Measurements from ENCODE around the gene PTPN1. TPM values are rescaled to one million over a fixed set of nuclear protein-coding genes. Genes with fewer than 3 reads are reported as not detected.
"Not testable (repeated sequence)": the region's sequence is repeated elsewhere in the genome, so short reads cannot be mapped to it uniquely, and the experiment has no call there.

PTPN1 gene
- total and polyA plus RNA-seq, 8 donors: 10.8 to 26.8 (median 16.8) TPM

DNA sequence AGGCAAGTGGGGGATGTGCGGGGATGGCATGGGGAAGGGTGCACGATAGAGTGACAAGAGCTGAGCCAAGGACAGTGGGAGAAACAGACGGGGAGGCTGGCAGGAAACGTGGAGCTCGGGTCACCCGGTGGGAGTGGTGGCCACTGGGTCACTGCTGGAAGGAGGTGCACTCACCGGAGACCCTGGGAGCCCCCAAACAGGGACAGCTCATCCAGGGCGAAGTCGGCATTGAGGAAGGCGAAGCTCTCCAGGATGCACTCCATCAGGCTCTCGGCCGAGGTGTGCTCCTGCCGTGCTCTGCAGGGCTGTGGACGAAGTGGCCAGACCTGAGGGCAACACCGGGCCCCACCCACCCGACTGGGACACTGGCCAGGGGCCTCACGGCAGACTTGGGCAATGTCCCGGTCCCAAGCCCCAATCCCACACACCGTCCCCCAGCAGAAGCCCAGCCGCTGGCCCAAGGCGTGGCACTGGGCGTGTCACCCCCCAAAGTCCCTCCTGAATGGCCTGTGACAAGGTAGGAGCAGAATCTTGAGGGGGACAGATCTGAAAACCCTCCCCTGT, 87.3 kb downstream of the PTPN1 start:
- TF ChIP-seq POLR2A (IDR thresholded peaks at IDR 0.05): no peak
- TF ChIP-seq CTCF (IDR thresholded peaks at IDR 0.05): no peak
- no peak for TF ChIP-seq EP300 (IDR thresholded peaks at IDR 0.05)
- TF ChIP-seq POLR2AphosphoS5 (IDR thresholded peaks at IDR 0.05): no peak
- intact Hi-C loops (cut with DNase I; ENCODE audit: low total_unique reads): no loop called here
- Histone ChIP-seq H3K4me1 (peaks cover 7 to 46% (median 26%) of the 10 kb centered on the region in 4 donors), H3K27ac (no peak overlapping the region), H3K36me3 (peaks cover 0 to 11% (median 5%) of the 10 kb centered on the region in 4 donors), H3K9me3 (no peaks in the 10 kb centered on the region), H3K4me3 (no peak overlapping the region), H3K27me3 (peaks cover 0 to 29% (median 0%) of the 10 kb centered on the region in 3 donors)
- peak in 1 of 2 donors; percentile 48 for DNase-seq
- WGBS, 5 donors: 45 to 68% (median 58%) methylated on average over 17 to 22 of the region's 22 CpGs

DNA sequence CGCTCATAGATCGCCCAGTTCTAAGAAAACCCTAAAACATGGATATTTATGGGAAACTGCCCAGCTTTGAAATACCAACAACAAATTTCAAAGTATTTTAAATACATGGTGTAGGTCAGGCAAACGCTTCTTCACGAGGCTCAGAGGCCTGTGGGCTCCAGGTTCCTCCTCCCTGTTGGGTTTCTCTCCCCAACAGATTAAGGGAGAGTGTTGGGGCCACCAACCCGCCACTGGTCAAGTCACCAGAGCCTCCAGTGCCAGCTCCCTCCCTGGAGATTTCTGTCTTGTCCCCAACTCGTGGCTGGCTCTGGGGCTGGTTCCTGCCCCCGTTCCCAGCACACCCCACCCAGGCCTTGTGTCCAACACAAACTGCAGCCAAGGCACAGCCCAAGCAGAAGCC, 87.9 kb downstream of the PTPN1 start:
- Histone ChIP-seq H3K27ac (no peak overlapping the region), H3K4me3 (no peak overlapping the region), H3K36me3 (peaks cover 0 to 17% (median 8%) of the 10 kb centered on the region in 4 donors), H3K4me1 (peaks cover 7 to 40% (median 20%) of the 10 kb centered on the region in 4 donors), H3K27me3 (peaks cover 0 to 29% (median 0%) of the 10 kb centered on the region in 3 donors), H3K9me3 (no peaks in the 10 kb centered on the region)
- no peak for DNase-seq
- 86 to 91% (median 90%) methylated on average over 7 of the region's 7 CpGs for WGBS, 5 donors
- intact Hi-C loops (cut with DNase I; ENCODE audit: low total_unique reads): no loop called here
- no peak for TF ChIP-seq CTCF (IDR thresholded peaks at IDR 0.05)
- TF ChIP-seq EP300 (IDR thresholded peaks at IDR 0.05): no peak
- no peak for TF ChIP-seq POLR2A (IDR thresholded peaks at IDR 0.05)
- no peak for TF ChIP-seq POLR2AphosphoS5 (IDR thresholded peaks at IDR 0.05)

GRCh38 chr20:50598768-50599167, 88.6 kb downstream of the PTPN1 start:
- Histone ChIP-seq H3K27me3 (peaks cover 0 to 29% (median 0%) of the 10 kb centered on the region in 3 donors), H3K4me1 (peaks cover 7 to 36% (median 17%) of the 10 kb centered on the region in 4 donors), H3K36me3 (peaks cover 0 to 24% (median 11%) of the 10 kb centered on the region in 4 donors)
- H3K4me3 ChIP-seq; H3K27ac ChIP-seq; H3K9me3 ChIP-seq; DNase-seq; intact Hi-C loops (cut with DNase I; ENCODE audit: low total_unique reads): not testable (repeated sequence)
- 93 to 95% (median 95%) methylated on average over 5 of the region's 5 CpGs for WGBS, 5 donors

DNA sequence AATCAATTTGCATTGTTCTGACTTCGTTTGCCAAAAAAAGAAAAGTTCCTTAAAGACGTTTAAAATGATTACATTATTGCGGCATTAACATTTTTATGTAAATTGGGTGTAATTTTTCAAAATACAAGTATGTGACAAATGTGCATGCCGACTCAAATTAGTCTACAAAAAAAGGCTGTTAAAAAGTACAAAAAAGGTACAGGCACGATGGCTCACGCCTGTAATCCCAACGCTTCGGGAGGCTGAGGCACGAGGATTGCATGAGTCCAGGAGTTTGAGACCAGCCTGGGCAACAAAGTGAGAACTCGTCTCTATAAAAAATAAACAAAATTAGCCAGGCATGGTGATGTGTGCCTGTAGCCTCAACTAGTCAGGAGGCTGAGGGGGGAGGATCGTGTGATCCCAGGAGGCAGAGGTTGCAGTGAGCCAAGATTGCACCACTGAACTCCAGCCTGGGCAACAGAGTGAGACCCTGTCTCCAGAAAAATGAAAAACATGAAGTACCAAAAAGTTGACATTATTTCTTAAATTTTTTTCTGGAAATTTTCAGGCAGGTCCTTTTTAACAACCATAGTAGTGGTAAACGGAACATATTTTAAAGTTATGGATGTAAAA, 90.2 kb downstream of the PTPN1 start:
- peaks cover 0 to 29% (median 0%) of the 10 kb centered on the region in 3 donors for H3K27me3 ChIP-seq
- intact Hi-C loops (cut with DNase I; ENCODE audit: low total_unique reads): no loop called here

More for the DNA sequence above, 90.2 kb downstream of the PTPN1 start:
- no peak for DNase-seq
- Histone ChIP-seq H3K9me3 (no peaks in the 10 kb centered on the region), H3K4me1 (peaks cover 7 to 25% (median 13%) of the 10 kb centered on the region in 4 donors), H3K36me3 (peaks cover 0 to 34% (median 14%) of the 10 kb centered on the region in 4 donors), H3K4me3 (no peak overlapping the region), H3K27ac (no peak overlapping the region)
- 73 to 81% (median 77%) methylated on average over 12 of the region's 12 CpGs for WGBS, 5 donors
- no peak for TF ChIP-seq POLR2AphosphoS5 (IDR thresholded peaks at IDR 0.05)
- no peak for TF ChIP-seq CTCF (IDR thresholded peaks at IDR 0.05)
- no peak for TF ChIP-seq EP300 (IDR thresholded peaks at IDR 0.05)
- TF ChIP-seq POLR2A (IDR thresholded peaks at IDR 0.05): no peak

All from stomach (tissue), 9 donors.